GM18508 (cell line): Measurements from ENCODE around the gene MARCO.

ENCODE experiments used
- ATAC-seq: cut with Tn5 transposase; IDR thresholded peaks from one replicate; pipeline ENCODE4 v1.9.1; 2021; ENCODE audit warnings: moderate number of reproducible peaks; ENCODE audit not compliant: insufficient read depth, unreplicated experiment

MARCO gene

DNA sequence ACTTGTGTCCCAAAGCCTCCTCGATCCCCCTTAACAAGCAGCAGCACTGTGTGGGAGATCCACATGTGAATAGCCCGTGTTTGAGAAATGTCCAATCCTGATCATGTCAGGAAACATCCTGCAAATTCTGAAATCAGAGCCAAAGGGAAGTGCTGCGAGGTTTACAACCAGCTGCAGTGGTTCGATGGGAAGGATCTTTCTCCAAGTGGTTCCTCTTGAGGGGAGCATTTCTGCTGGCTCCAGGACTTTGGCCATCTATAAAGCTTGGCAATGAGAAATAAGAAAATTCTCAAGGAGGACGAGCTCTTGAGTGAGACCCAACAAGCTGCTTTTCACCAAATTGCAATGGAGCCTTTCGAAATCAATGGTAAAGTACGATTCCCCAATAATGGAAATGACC is at the start of gene MARCO:
MARCO (plus strand) TSS at position 164 of the 400 bp plus-strand sequence; CDS start at position 271, 107 bp downstream.
- no peak for ATAC-seq

DNA sequence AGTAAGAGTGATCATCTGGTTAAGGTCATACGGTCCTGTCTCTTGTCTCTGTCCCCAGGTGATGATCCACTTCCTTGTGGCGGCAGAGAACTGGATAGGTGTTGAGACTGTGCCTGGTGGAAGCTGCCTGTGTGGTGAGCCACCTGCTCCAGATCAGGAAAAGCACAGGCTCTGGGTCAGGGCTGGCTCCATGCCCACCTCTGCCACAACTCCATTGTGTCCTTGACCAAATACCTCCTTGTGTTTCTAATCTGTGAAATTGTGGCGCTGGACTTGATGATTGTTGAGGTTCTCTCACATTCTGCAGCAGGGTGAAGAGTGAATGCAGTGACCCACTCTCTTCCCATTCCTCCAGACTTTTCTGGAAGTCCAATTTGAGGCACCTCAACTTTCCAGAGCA is 48.9 kb upstream of the MARCO start:
- no peak for ATAC-seq

DNA sequence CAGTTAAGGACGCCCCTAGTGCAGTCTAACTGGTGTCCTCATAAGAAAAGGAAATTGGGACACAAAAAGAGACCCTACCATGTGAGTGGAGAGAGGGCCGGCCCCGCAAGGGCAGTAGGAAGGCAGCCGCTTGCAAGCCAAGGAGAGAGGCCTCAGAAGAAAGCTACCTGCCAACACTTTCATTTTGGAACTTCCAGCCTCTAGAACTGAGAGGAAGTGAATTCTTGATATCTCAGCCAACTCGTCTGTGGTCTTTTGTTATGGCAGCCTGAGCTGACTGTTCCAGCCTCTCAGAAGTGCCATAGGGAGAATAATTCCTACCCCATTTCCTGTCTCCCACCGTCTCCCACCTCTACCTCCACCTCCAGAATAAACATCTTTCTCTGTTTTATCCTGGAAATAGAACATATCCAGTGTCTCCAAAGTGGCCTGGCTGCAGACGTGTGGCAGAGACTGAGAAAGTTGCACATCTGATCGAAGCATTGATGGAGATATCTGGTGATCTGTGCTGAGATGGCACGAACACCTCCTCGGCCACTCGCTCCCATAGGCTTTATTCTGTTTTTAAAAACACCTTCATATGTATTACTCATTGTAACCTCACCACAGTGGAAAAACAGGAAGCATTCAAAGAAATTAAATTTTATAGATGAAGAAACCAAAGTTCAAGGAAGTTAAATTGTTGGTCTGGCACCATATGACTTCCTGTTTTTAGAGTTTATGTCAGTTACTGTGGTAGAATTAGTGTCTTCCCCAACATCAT is 39.5 kb upstream of the MARCO start:
- ATAC-seq, result no peak

- ATAC-seq, result no peak
Observed at GRCh38 chr2:118903029-118903351, 39.0 kb upstream of the MARCO start.

DNA sequence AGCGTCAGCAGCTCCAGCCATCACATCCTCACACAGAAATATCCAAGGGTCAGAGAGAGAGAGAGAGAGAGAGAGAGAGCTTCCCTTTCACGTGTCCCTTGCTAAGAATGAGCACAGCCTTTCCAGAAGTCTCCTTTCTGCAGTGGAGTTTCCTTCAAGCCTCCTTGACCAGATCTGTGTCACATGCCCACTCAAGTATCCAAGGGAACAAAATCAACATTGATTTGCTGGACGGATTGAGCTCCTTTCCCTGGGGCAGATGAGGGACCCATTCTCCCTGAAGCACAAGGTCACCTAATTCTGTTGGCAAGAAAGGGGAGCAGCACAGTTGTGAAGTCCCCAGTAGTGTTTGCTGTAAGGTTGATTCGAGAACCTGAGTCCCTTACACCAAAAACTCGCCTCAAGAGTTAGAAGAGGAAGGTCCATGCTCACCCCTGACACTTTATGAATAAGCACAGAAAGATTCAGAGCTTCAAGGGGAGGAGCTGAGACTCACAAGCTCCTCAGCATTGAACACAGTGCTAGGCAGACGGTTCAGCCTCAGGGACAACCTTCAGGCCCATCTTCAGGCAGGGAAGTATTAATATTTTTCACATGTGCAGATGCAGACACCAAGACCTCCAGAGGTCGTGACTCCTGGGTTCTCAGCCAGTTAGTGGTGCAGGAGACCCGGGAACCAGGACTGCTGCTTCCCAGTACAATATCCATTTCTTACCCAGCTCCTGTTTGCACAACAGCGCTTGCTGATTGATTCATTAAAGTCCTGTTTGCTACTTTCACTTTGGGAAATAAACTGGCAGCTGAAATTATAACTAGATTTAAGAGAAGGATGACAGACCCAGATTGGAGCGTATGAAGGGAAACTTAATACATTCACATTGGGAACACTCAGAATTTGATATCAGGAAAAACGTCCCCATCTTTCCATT is 38.2 kb upstream of the MARCO start:
- no peak for ATAC-seq

DNA sequence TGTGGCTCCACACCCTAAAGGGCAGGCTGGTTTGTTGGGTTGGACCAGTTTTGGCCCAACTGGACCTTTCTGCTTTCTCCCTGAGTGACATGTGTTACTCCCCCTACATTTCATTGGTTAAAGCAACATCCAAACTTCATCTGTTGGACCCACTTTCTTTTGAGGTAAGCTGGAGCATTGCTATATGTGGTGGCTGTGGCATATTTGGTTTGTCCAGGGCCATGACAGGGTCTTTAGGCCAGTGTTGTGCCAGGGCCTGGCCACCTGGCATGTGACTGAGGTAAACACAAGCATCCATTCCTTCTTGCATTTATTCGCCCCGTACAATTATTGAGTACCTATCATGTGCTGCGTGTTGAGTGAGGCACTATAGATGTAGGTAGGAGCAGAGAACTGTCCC is 36.8 kb upstream of the MARCO start:
- ATAC-seq, result no peak

- ATAC-seq, result no peak
Observed at GRCh38 chr2:118906186-118906585, 35.8 kb upstream of the MARCO start.

DNA sequence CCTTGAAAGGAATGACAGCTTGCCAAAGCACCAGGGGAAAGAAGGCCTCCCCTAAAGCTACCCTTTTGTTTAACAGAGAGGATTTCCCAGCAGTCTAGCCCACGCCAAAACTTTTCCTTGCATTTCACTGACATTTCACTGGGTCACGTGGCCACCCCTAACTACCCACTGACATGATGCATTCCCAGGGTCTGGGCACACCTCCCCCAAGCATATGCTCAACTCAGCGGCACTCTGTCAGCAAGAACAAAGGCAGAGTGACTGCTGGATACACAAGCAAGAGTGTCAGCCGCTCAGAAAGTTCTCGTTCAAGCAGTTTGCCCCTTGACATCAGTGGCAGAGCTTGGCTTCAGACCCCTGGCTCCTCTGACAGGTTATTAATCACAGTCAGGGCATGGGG is 34.2 kb upstream of the MARCO start:
- ATAC-seq, result no peak

GRCh38 chr2:118909191-118909590 is 32.8 kb upstream of the MARCO start:
- ATAC-seq, result no peak

GRCh38 chr2:118911166-118911856 is 30.7 kb upstream of the MARCO start:
- ATAC-seq, result no peak

- no peak for ATAC-seq
Observed at GRCh38 chr2:118911936-118912335, 30.1 kb upstream of the MARCO start.

DNA sequence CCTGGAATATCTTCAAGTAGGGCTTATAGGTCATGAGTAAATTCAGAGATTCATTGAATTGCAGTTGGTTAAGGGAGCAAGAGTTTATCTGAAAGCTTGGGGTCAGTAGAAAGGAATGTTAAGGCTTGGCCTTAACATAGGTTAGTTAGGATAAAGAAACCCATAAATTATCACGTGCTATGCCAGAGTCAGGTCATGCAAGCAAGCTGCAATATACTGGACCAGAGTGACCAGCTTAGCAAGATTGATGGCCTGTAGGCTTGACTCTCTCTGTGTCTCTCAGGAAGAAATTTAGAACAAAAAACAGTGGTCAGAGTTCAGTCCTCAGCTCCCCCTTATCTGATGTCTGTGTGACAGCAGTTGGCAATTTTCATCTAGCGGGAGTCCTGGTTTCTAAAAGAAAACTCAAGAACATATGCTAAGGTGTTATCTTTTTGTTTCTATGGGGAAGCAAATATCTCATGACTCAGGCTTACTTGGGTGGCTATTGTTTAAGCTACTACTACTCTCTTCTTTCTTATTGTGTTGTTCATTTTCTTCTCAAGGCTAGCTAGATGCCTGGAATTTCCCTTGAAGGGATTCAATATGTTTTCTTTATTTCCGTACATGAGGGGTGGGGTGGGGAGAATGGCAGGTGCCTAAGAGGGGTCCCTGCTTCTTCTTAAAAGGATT is 28.7 kb upstream of the MARCO start:
- ATAC-seq, result no peak

DNA sequence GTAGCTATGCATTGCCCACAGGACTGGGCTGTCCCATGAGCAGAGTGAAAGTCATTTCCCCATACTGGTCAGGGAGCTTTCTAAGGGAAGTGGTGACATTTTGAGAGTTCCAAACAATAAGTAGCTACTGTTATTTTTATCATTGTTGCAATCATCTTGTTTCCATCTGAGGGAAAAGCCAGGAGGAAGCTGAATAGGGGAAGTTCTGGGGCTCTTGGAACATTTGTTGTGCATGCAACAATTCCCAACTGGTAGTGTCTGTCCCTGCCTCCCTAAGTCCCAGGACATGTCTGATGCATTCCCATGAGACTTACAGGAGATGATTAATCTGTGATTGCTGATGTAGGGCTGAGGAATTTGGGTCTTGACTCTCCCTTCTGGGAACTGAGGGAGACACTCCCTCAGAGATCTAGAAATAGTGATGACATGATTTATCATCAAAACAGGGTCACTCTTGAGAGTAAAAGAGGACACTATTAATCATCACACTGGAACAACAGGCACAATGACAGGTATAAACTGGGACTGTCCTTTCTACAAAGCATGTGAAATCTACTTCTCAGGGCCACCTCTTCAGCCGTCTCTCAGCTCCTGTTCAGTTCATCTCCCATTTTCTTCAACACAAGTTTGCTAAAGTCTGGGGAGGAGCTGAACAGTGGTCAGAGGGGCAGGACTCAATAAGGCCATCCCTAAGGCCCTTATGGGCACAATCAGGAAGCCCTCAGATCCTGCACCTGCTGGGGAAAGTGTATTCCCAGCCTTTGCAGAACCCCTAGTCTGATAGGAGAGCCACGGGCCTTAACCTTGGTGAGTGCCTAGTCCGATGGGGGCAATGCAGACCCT is 28.0 kb upstream of the MARCO start:
- ATAC-seq, result no peak

GRCh38 chr2:118914721-118915453 is 27.1 kb upstream of the MARCO start:
- no peak for ATAC-seq

DNA sequence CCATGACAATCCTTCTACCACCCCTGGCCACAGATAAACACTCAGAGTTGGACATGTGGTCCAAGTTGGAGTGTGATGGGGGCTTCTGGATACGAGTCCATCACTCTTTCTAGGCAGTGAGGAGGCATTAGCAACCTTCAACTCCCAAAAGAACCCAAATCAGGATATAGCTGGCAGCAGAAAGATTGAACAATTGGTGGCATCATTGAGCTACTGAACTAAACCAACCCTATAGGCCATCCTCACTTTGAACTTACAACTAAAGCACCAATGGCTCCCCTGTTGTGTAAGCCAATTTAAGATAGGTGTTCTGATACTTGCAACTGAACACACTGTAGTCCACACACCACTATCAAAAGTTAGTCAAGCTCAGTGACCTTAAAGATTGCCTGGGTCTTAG is 24.0 kb upstream of the MARCO start:
- ATAC-seq, result no peak

GRCh38 chr2:118921646-118922045 is 20.3 kb upstream of the MARCO start:
- no peak for ATAC-seq

- ATAC-seq, result no peak
Observed at GRCh38 chr2:118922254-118922653, 19.7 kb upstream of the MARCO start.

DNA sequence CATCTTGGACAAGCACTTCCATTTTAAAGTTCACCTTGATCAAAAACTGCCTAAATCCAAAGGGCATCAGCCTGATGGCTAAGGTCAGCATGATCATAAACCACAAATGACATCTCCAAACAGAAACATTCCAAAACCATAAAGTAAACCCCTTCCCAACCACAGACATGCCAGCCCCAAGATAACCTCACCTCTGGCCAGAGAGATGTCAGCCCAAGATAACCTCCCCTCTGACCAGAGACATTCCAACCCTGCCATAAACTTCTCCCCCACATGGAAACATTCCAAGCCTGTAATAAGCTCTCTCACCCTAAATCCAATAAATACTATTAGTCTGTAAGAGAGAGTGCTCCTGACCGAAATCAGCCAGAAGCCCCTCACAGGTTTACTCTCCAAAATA is 18.6 kb upstream of the MARCO start:
- no peak for ATAC-seq

DNA sequence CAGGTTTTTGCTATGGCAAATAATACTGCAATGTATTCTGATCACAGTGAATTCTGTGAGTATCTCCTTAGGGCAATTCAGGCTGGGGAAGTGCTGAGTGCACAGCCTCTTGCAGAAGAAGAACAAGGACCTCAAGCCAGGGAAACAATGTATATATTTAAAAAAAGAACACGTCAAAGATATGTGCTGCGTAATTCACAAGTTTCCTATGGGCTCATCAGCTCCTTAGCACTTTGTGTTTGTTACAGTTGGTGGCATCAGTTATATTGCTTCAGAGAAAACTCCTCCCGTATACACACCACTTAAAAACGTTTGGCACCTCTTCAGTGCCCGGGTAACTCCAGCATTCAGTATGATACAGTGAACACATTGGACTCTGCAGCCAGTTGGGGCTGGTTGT is 16.5 kb upstream of the MARCO start:
- ATAC-seq, result no peak
